H1 (cell line): ENCODE results near the gene LDLRAD4. TPM values are rescaled to one million over a fixed set of nuclear protein-coding genes. Genes with fewer than 3 reads are reported as not detected.

Experiments
- ASH2L ChIP-seq: fragments of 200-600, 300-600 bp; sonication (generic); IDR thresholded peaks from one replicate; pipeline ENCODE4 v1.7.1; 2017; ENCODE audit warnings: low read length
- ATF2 ChIP-seq: IDR thresholded peaks from 2 replicates; pipeline ENCODE4 v1.6.1; 2012; ENCODE audit warnings: low read length, inconsistent platforms
- BACH1 ChIP-seq: IDR thresholded peaks from 2 replicates; pipeline ENCODE4 v1.6.1; 2012; ENCODE audit warnings: low read length, improper control_type of control experiment
- CBX5 ChIP-seq: fragments of 300-800, 300-1000 bp; sonication (generic); IDR thresholded peaks from 2 replicates; pipeline ENCODE4 v1.7.1; 2016; ENCODE audit warnings: antibody characterized with exemption, low read length, low read depth
- CHD7 ChIP-seq: fragments of 300-600 bp; sonication (generic); IDR thresholded peaks from 2 replicates; pipeline ENCODE4 v1.7.1; 2012; ENCODE audit warnings: low read length, moderate library complexity, mild to moderate bottlenecking, inconsistent platforms; ENCODE audit not compliant: insufficient replicate concordance
- CREB1 ChIP-seq: IDR thresholded peaks from 2 replicates; pipeline ENCODE4 v1.6.1; 2012; ENCODE audit warnings: inconsistent platforms
- E2F6 ChIP-seq: IDR thresholded peaks from 2 replicates; pipeline ENCODE4 v1.6.1; 2012; ENCODE audit warnings: inconsistent platforms
- USF2 ChIP-seq: IDR thresholded peaks from 2 replicates; pipeline ENCODE4 v1.6.1; 2011; ENCODE audit warnings: low read length, improper control_type of control experiment
- polyA plus RNA-seq, 7 experiments: library from polyadenylated mRNA; depleted of rRNA in 3 of 7; stranded (reverse) in 5 of 7; unstranded in 2 of 7; fragments of >200 nt in 5 of 7; fragments of 200-250 nt in 2 of 7; gene quantifications; 1 replicate in 5 of 7; 2 replicates in 1 of 7; 4 replicates in 1 of 7; pipeline versions ENCODE4 v1.2.1 to v1.2.3, GENCODE V29; 2011 to 2013; ENCODE audit warnings: missing spikeins in 2 of 7, mixed read lengths in 2 of 7
- total RNA-seq: library from RNA; stranded (reverse); fragmentation: NEBNext Ultra II Directional; extraction: Animal tissue kit (Norgen Biotek cat#: 25700); gene quantifications from 2 replicates; pipeline ENCODE4 v1.2.1, GENCODE V29; 2021

The LDLRAD4 gene
- total and polyA plus RNA-seq, 2 of the 8 experiments (the other 6 are each of a cell fraction or from before 2014, with no cell fraction given), result 0.77 to 1.4 TPM

- TF ChIP-seq CHD7, result no peak
- TF ChIP-seq BACH1, result no peak
- TF ChIP-seq ATF2, result no peak
- TF ChIP-seq CBX5, result no peak
- TF ChIP-seq E2F6, result no peak
- TF ChIP-seq USF2, result no peak
- TF ChIP-seq ASH2L, result no peak
- TF ChIP-seq CREB1, result no peak
These were observed 412.2 kb downstream of the LDLRAD4 start (continued) for GRCh38 chr18:13630716-13631268.
